Osteoblast (primary cell): ENCODE data around the gene FXR2. TPM values are rescaled to one million over a fixed set of nuclear protein-coding genes. Genes with fewer than 3 reads are reported as not detected.

ENCODE experiments used
- DNase-seq: peaks from one replicate; pipeline ENCODE4 v3.0.0; 2011; ENCODE audit warnings: low spot score, mixed read lengths; ENCODE audit not compliant: insufficient read length; ENCODE audit errors: missing footprints
- H2AFZ ChIP-seq: 2 replicates; pipeline ENCODE4 v1.6.0; 2011; ENCODE audit warnings: mild to moderate bottlenecking, low read length
- H3K27ac ChIP-seq: 2 replicates; pipeline ENCODE4 v1.5.1; 2011; ENCODE audit warnings: mild to moderate bottlenecking, low read depth, low read length, moderate library complexity
- H3K27me3 ChIP-seq: 2 replicates; pipeline ENCODE4 v1.6.0; 2012; ENCODE audit warnings: mild to moderate bottlenecking, control low read depth, inconsistent platforms, low read length, moderate library complexity; ENCODE audit not compliant: insufficient read depth
- H3K36me3 ChIP-seq: 2 replicates; pipeline ENCODE4 v1.5.1; 2011; ENCODE audit warnings: mild to moderate bottlenecking, low read length, control low read depth, moderate library complexity; ENCODE audit not compliant: insufficient read depth
- H3K4me1 ChIP-seq: 2 replicates; pipeline ENCODE4 v1.5.1; 2011; ENCODE audit warnings: mild to moderate bottlenecking, low read length, control low read depth, moderate library complexity; ENCODE audit not compliant: insufficient read depth
- H3K4me2 ChIP-seq: 2 replicates; pipeline ENCODE4 v1.6.0; 2011; ENCODE audit warnings: mild to moderate bottlenecking, low read length; ENCODE audit not compliant: insufficient read depth
- H3K4me3 ChIP-seq: fragments of 200-600 bp; sonication (generic); 3 replicates; pipeline ENCODE4 v1.5.1; 2012; ENCODE audit warnings: mild to moderate bottlenecking, low read length, inconsistent platforms; ENCODE audit not compliant: insufficient read depth
- H3K79me2 ChIP-seq: 2 replicates; pipeline ENCODE4 v1.6.0; 2012; ENCODE audit warnings: mild to moderate bottlenecking, low read length, control low read depth, inconsistent platforms; ENCODE audit not compliant: insufficient read depth
- H3K9me3 ChIP-seq: 2 replicates; pipeline ENCODE4 v1.5.1; 2011; ENCODE audit warnings: low read depth, low read length, control low read depth
- H4K20me1 ChIP-seq: 2 replicates; pipeline ENCODE4 v1.6.0; 2012; ENCODE audit warnings: mild to moderate bottlenecking, low read length, control low read depth; ENCODE audit not compliant: insufficient read depth
- CTCF ChIP-seq: IDR thresholded peaks from 2 replicates; pipeline ENCODE4 v1.5.1; 2011; ENCODE audit warnings: mild to moderate bottlenecking, low read depth, low read length, moderate library complexity; ENCODE audit errors: extremely low read depth
- total RNA-seq: library from RNA; depleted of rRNA; stranded (reverse); fragments of >200 nt; gene quantifications from 2 replicates; pipeline ENCODE4 v1.2.3, GENCODE V29; 2012

FXR2 gene
- total RNA-seq, 1 donor, result 42.7 TPM

GRCh38 chr17:7579001-7579833 lies 35.5 kb downstream of the FXR2 start, which contains the start of gene CD68:
Gene CD68, plus strand, starts transcription at chr17:7579638. Its CDS starts 40 bp downstream, at chr17:7579678.
- DNase-seq, result peak; percentile 96
- H3K27me3 ChIP-seq, result no peaks in the 10 kb centered on the region
- peaks cover 61% of the 10 kb centered on the region for H3K4me1 ChIP-seq
- peaks cover 47% of the 10 kb centered on the region for H3K36me3 ChIP-seq
- H3K9me3 ChIP-seq, result no peaks in the 10 kb centered on the region
- peak within 1 kb of the TSS; percentile 71 for H3K27ac ChIP-seq
- H3K4me3 ChIP-seq, result peak within 1 kb of the TSS; percentile 61
- H3K4me2 ChIP-seq, result peak within 1 kb of the TSS; percentile 74
- H3K79me2 ChIP-seq, result peaks cover 78% of the 10 kb centered on the region
- TF ChIP-seq CTCF, result no peak
- H4K20me1 ChIP-seq, result peaks cover 46% of the 10 kb centered on the region
- no peak within 1 kb of the TSS for H2AFZ ChIP-seq

DNA sequence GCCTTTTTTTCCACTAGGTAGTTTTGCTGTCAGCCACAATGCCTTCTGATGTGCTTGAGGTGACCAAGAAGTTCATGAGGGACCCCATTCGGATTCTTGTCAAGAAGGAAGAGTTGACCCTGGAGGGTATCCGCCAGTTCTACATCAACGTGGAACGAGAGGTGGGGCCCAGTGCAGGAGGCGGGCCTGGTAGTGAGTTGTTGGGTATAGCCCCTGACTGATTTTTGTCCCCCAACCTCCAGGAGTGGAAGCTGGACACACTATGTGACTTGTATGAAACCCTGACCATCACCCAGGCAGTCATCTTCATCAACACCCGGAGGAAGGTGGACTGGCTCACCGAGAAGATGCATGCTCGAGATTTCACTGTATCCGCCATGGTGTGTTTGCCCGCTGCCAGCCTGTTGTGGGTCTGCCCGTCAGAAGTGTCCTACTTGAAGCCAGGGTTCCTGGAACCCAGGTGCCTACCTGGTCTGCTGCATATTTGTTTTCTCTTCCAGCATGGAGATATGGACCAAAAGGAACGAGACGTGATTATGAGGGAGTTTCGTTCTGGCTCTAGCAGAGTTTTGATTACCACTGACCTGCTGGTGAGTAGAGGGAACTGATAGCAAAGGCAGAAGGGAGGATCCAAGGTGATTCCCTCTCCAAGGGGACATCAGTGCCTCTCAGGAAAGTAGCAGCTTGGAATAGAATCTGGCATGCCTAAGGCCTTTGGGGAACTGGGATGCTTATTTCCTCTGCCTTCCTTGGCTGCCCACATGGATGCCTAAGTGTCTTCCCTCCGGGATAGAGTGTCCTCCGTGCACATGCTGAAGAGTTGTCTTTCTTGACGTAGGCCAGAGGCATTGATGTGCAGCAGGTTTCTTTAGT lies 37.1 kb downstream of the FXR2 start:
- peak overlapping the region; percentile 31 for H3K27ac ChIP-seq
- H4K20me1 ChIP-seq, result peaks cover 57% of the 10 kb centered on the region

GRCh38 chr17:7576432-7576937 lies 38.2 kb downstream of the FXR2 start:
- no peak overlapping the region for H3K27ac ChIP-seq
- no peak overlapping the region for H2AFZ ChIP-seq
- no peaks in the 10 kb centered on the region for H3K27me3 ChIP-seq
- H3K4me1 ChIP-seq, result peaks cover 59% of the 10 kb centered on the region
- no peak for TF ChIP-seq CTCF
- H3K79me2 ChIP-seq, result peaks cover 78% of the 10 kb centered on the region
- no peaks in the 10 kb centered on the region for H3K9me3 ChIP-seq
- H3K4me3 ChIP-seq, result no peak overlapping the region
- H3K36me3 ChIP-seq, result peaks cover 55% of the 10 kb centered on the region
- peak; percentile 72 for DNase-seq
- peaks cover 57% of the 10 kb centered on the region for H4K20me1 ChIP-seq
- peak overlapping the region; percentile 88 for H3K4me2 ChIP-seq

More for the DNA sequence above, 37.1 kb downstream of the FXR2 start:
- H3K4me1 ChIP-seq, result peaks cover 56% of the 10 kb centered on the region
- peak; percentile 50 for DNase-seq
- peaks cover 84% of the 10 kb centered on the region for H3K79me2 ChIP-seq
- H3K9me3 ChIP-seq, result no peaks in the 10 kb centered on the region
- peaks cover 52% of the 10 kb centered on the region for H3K36me3 ChIP-seq
- TF ChIP-seq CTCF, result no peak
- H3K4me2 ChIP-seq, result no peak overlapping the region
- no peak overlapping the region for H2AFZ ChIP-seq
- no peak overlapping the region for H3K4me3 ChIP-seq
- no peaks in the 10 kb centered on the region for H3K27me3 ChIP-seq
